GM18951 (cell line): ENCODE results near the gene RNF217.

Experiments used
- POLR2A ChIP-seq: IDR thresholded peaks from 4 replicates; pipeline ENCODE4 v1.6.1; 2011; ENCODE audit warnings: mild to moderate bottlenecking; ENCODE audit not compliant: insufficient read length, insufficient read depth; ENCODE audit errors: extremely low read depth
- in situ Hi-C: fragments of 300-500 bp; cut with MboI; formaldehyde crosslinking; loops from one replicate; pipeline ENCODE4 v1.12.0; 2022; ENCODE audit warnings: low sequenced_read_pairs, mixed read lengths, inconsistent platforms; ENCODE audit not compliant: unreplicated experiment

RNF217 gene

GRCh38 chr6:124970763-124971162 lies 8.5 kb downstream of the RNF217 start:
- no peak for TF ChIP-seq POLR2A
- in situ Hi-C loops = no loop called here

GRCh38 chr6:124973780-124974179 lies 11.5 kb downstream of the RNF217 start:
- in situ Hi-C loops = no loop called here
- TF ChIP-seq POLR2A = no peak

- TF ChIP-seq POLR2A = no peak
- in situ Hi-C loops = no loop called here
These were observed 12.6 kb downstream of the RNF217 start for GRCh38 chr6:124974771-124975377.

- no peak for TF ChIP-seq POLR2A
- in situ Hi-C loops = no loop called here
These were observed 15.1 kb downstream of the RNF217 start for GRCh38 chr6:124977067-124977908.

DNA sequence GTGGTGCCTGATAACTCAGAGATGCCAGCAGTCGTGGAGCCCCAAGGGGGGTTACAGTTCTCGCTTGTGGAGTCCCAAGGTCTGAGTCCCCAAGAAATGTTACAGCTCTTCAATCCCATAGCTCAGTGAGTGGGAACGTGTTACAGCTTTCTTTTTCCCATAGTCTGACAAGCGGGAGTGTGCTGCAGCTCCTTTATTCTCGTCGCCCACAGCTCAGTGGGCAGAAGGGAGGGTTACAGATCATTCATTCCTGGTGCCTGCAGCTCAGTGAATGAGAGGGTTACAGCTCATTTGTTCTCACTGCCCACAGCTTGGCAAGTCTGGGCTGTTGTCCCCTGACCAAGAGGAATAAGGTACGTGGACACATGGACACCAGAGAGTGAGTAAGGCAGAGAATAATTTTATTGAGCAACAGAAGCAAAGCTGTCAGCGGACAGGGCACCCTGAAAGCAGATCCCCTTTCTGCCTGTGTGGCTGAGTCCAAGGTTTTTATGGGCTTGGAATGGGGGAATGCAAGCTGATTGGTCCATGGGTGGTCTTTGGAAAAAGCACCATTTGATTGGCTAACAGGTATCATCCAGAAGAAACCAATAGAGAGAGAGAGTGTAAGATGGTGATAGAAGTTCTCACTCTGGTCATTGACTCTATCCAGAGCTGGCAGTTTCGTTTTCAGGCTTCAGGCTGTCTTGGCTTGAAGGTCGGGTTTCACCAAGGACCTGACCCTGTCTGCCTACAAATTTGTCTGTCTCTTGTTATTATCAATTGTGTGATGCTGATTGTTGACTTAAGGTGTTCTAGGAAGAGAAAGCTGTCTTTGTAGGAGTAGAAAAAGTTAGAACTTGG lies 16.4 kb downstream of the RNF217 start:
- in situ Hi-C loops = no loop called here

DNA sequence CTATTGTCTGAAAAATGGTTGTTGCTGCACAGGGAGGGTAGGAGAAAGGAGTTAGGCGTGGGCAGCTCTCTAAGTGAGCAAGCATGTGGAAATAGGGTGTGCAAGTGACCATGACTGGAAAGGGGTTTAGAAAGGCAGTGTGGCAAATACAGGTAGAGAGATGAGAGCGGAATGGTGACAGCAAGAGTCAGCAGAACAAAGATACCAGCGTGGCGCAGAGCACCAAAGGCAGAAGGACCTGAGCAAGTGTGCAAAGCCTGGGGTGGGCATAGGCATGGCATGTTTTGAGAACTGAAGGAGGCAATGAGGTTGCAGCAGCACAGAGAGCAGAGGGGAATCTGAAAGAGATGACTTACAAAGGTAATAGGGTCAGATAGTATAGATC lies 17.0 kb downstream of the RNF217 start:
- TF ChIP-seq POLR2A = no peak
- in situ Hi-C loops = no loop called here

More for the DNA sequence above, 16.4 kb downstream of the RNF217 start:
- TF ChIP-seq POLR2A = no peak

DNA sequence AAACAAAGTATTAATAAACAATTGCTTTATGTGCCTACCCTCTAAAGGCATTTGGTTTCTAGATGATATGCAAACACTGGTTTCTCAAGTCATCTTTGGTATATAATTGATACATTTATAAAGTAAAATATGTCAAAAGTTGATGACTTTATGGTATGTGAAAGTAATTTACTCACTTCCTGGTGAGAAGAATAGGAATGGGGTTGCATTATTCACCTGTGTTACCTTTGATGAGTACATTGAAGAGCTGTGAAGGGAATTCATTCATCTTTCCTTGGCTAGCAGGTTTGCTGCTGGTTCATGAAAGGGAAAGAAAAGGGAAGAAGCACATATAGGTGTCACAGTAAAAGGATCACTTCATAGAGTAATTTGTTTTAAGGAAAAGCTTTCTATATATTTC lies 20.4 kb downstream of the RNF217 start:
- in situ Hi-C loops = no loop called here

GRCh38 chr6:124983383-124984083 lies 21.3 kb downstream of the RNF217 start:
- in situ Hi-C loops = no loop called here
- TF ChIP-seq POLR2A = no peak

More for the DNA sequence above, 20.4 kb downstream of the RNF217 start:
- TF ChIP-seq POLR2A = no peak

- in situ Hi-C loops = no loop called here
- TF ChIP-seq POLR2A = no peak
These were observed 22.6 kb downstream of the RNF217 start for GRCh38 chr6:124984668-124985338.

DNA sequence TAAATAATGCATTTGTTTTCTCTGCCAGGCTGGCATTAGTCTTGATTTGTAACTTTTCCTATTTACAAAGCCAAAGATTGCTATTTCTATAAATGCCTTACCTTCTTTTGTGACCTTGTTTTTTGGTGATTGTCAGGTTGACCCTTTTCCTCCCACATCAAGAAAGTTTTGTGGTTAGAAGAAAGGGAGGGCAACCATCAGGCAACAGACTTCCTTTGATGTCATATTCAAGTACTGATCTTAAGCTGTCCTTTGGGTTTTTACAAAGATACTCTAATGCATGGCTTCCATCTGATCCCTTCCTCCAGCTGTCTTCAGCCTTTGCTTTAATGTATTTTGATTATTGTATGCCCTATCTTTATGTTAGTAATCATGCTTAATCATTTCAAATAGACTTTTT lies 23.9 kb downstream of the RNF217 start:
- in situ Hi-C loops = no loop called here
- no peak for TF ChIP-seq POLR2A

DNA sequence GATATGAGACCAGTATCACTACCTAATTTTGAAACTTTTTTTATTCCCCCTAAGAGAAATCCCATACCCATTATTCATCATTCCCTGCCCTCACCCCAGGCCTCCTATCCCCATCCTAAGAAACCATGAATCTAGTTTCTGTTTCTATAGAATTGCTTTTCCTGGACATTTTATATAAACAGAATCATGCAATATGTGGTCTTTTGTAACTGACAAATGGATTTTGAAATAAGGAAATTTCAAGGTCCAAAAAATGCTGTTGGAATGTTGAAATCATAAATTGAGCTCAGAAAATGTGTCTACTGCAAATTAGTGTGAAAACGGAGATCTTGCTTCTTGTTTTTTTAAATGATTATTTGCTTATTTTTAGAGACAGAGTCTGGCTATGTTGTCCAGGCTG lies 25.1 kb downstream of the RNF217 start:
- in situ Hi-C loops = no loop called here
- TF ChIP-seq POLR2A = no peak

GRCh38 chr6:124987999-124988591 lies 25.9 kb downstream of the RNF217 start:
- in situ Hi-C loops = no loop called here
- no peak for TF ChIP-seq POLR2A
